Nucleus accumbens (tissue), 56 donors: Measurements from ENCODE around the gene SMC4.

Experiments
- DNase-seq, 56 donors: peaks; one replicate each; lab custom pipeline; 2025; lab: John Stamatoyannopoulos, UW

SMC4 gene

GRCh38 chr3:160393346-160394008, 6.0 kb upstream of the SMC4 start:
- no peak for DNase-seq

- no peak for DNase-seq
Measured at GRCh38 chr3:160394009-160394392, 5.4 kb upstream of the SMC4 start.

- DNase-seq: no peak
Measured at GRCh38 chr3:160395297-160395696, 4.2 kb upstream of the SMC4 start.

GRCh38 chr3:160398820-160399124, 678 bp upstream of the SMC4 start:
- no peak for DNase-seq

- DNase-seq: peak in 10 of 56 donors; percentile 6 to 48 (median 31)
Measured at GRCh38 chr3:160400030-160400701, 716 bp downstream of the SMC4 start.

- DNase-seq: peak in 4 of 56 donors; percentile 2 to 29 (median 8)
Measured at GRCh38 chr3:160400702-160401150, 1.3 kb downstream of the SMC4 start.

GRCh38 chr3:160401291-160402095, 2.0 kb downstream of the SMC4 start:
- DNase-seq: no peak

GRCh38 chr3:160402221-160403027, 3.0 kb downstream of the SMC4 start:
- no peak for DNase-seq

- DNase-seq: no peak
Measured at GRCh38 chr3:160403028-160403545, 3.6 kb downstream of the SMC4 start.

GRCh38 chr3:160403796-160404470, 4.5 kb downstream of the SMC4 start:
- no peak for DNase-seq

- no peak for DNase-seq
Measured at GRCh38 chr3:160409812-160410610, 10.6 kb downstream of the SMC4 start.

GRCh38 chr3:160412477-160412876, 13.0 kb downstream of the SMC4 start:
- no peak for DNase-seq

GRCh38 chr3:160413613-160414248, 14.3 kb downstream of the SMC4 start:
- peak in 42 of 56 donors; percentile 3 to 76 (median 36) for DNase-seq

GRCh38 chr3:160417311-160417710, 17.9 kb downstream of the SMC4 start:
- DNase-seq: no peak

GRCh38 chr3:160427832-160428424, 28.5 kb downstream of the SMC4 start:
- DNase-seq: no peak

GRCh38 chr3:160434071-160434470, 34.6 kb downstream of the SMC4 start:
- no peak for DNase-seq

GRCh38 chr3:160435095-160435494, 35.6 kb downstream of the SMC4 start:
- DNase-seq: no peak

- no peak for DNase-seq
Measured at GRCh38 chr3:160435747-160436146, 36.3 kb downstream of the SMC4 start.
